ENCODE results near the gene NME1.
"Not testable (repeated sequence)": the region's sequence is repeated elsewhere in the genome, so short reads cannot be mapped to it uniquely, and the experiment has no call there.

The NME1 gene

GRCh38 chr17:51147650-51148049, 5.7 kb upstream of the NME1 start:
- no peak for DNase-seq

- DNase-seq, result no peak
Observed at GRCh38 chr17:51149163-51149562, 4.2 kb upstream of the NME1 start.

GRCh38 chr17:51150932-51151331, 2.4 kb upstream of the NME1 start:
- no peak for DNase-seq

- no peak for DNase-seq
Observed at GRCh38 chr17:51152766-51153209, 571 bp upstream of the NME1 start.

GRCh38 chr17:51154176-51154575, 817 bp downstream of the NME1 start:
- no peak for DNase-seq

GRCh38 chr17:51155416-51155815, 2.1 kb downstream of the NME1 start:
- no peak for DNase-seq

- no peak for DNase-seq
Observed at GRCh38 chr17:51159604-51160003, 6.2 kb downstream of the NME1 start.

- DNase-seq, result no peak
Observed at GRCh38 chr17:51161541-51161940, 8.2 kb downstream of the NME1 start.

GRCh38 chr17:51164911-51165679, 11.7 kb downstream of the NME1 start:
- peak; percentile 19 for DNase-seq

- no peak for DNase-seq
Observed at GRCh38 chr17:51165680-51166197, 12.4 kb downstream of the NME1 start.

- peak; percentile 88 for DNase-seq
Observed at GRCh38 chr17:51166198-51166986, 13.0 kb downstream of the NME1 start, which contains the start of gene NME2. TSS of gene NME2 (plus strand) at chr17:51166411. CDS start at chr17:51166831, 420 bp downstream.

GRCh38 chr17:51166987-51167931, 13.9 kb downstream of the NME1 start:
- DNase-seq, result peak; percentile 82

GRCh38 chr17:51169340-51169739, 16.0 kb downstream of the NME1 start:
- DNase-seq, result no peak

GRCh38 chr17:51170736-51171135, 17.4 kb downstream of the NME1 start:
- DNase-seq, result no peak

GRCh38 chr17:51172030-51172429, 18.7 kb downstream of the NME1 start:
- not testable (repeated sequence) for DNase-seq

GRCh38 chr17:51180486-51180885, 27.1 kb downstream of the NME1 start:
- DNase-seq, result no peak

- no peak for DNase-seq
Observed at GRCh38 chr17:51184124-51184523, 30.8 kb downstream of the NME1 start.

- no peak for DNase-seq
Observed at GRCh38 chr17:51185763-51186332, 32.5 kb downstream of the NME1 start.

GRCh38 chr17:51188271-51188833, 35.0 kb downstream of the NME1 start:
- no peak for DNase-seq

- DNase-seq, result no peak
Observed at GRCh38 chr17:51189162-51189561, 35.8 kb downstream of the NME1 start.

GRCh38 chr17:51189628-51190027, 36.3 kb downstream of the NME1 start:
- DNase-seq, result no peak

GRCh38 chr17:51191895-51192294, 38.5 kb downstream of the NME1 start:
- DNase-seq, result no peak

Data from stimulated activated CD4-positive, alpha-beta T cell treated with anti-CD3 and anti-CD28 coated beads, Interleukin-15, amount 100 ng/mL, for 24 hours (primary cell).